ENCODE data around the gene KRT16.
"Not testable (repeated sequence)": the region's sequence is repeated elsewhere in the genome, so short reads cannot be mapped to it uniquely, and the experiment has no call there.

Gene KRT16

DNA sequence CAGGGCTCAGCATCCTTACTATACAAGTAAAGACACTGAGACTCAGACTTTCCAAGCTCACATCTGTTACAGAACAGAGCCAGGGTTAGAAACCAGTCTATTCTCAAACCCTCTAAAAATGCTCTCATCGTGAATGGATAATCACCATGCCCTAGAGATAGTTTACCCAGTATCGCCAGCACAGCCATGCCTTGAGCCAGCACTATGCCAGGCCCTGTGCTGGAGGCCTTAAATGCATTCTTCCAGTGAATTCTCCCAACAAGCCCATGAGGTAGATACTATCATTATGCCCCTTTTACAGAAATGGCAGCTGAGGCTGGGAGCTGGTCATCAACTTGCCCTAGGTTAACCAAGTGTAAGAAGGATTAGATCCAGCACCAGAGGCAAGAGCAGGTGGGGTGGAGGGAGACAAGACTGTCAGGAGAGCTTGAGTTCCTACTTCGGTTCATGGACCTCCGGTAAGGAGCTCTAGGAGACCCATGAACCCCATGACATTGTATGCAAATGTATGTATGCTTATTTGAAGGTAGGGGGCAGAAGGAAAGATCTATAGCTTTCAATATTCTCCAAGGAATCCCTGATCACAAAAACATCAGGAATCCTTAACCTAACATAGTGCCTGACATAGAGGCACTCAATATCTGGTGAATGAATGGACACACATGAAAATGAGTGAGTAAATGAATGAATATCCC, 31.1 kb downstream of the KRT16 start:
- in situ Hi-C loops (cut with HindIII; ENCODE audit: low sequenced_read_pairs): no loop called here
- no peak overlapping the region for H3K4me3 ChIP-seq (ENCODE audit: low read depth, low read length)
- no peak for DNase-seq (ENCODE audit: low read depth, low spot score)
- TF ChIP-seq, protein P1, sequence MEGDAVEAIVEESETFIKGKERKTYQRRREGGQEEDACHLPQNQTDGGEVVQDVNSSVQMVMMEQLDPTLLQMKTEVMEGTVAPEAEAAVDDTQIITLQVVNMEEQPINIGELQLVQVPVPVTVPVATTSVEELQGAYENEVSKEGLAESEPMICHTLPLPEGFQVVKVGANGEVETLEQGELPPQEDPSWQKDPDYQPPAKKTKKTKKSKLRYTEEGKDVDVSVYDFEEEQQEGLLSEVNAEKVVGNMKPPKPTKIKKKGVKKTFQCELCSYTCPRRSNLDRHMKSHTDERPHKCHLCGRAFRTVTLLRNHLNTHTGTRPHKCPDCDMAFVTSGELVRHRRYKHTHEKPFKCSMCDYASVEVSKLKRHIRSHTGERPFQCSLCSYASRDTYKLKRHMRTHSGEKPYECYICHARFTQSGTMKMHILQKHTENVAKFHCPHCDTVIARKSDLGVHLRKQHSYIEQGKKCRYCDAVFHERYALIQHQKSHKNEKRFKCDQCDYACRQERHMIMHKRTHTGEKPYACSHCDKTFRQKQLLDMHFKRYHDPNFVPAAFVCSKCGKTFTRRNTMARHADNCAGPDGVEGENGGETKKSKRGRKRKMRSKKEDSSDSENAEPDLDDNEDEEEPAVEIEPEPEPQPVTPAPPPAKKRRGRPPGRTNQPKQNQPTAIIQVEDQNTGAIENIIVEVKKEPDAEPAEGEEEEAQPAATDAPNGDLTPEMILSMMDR (IDR thresholded peaks at IDR 0.05; ENCODE audit: low read depth, low read length): no peak

DNA sequence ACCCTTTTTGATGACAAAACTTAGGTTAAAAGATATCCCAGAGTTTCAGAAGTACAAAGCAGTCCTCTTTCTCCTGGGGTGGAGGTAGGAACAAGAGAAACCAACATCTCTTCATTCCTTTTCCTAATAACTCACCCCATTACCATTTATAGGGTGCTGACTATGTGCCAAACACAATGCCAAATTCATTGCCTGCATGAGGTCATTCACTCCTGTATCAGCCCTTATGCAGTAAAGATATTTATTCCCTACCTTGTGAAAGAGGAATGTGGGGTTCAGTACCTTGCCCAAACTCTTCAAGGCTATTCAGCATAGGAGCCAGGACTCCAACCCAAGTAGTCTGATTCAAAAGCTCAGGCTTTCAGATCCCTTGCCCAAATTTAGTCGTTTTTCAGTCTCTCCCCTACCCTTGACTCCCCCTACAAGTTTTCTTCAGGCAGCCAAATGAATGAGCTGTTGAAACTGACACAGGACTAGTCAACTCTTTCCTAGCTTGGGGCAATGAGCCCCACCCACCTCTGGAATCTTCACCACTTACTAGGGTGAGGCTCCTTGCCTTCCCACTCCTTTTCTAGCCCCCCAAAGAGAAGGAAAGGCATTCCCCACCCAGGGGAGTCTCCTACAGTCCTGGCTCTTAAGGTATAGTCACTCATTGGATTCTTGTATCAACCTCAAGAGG, 31.7 kb downstream of the KRT16 start:
- TF ChIP-seq, protein P1 (IDR thresholded peaks at IDR 0.05; ENCODE audit: low read depth, low read length): no peak
- no peak for DNase-seq (ENCODE audit: low read depth, low spot score)
- in situ Hi-C loops (cut with HindIII; ENCODE audit: low sequenced_read_pairs): no loop called here
- no peak overlapping the region for H3K4me3 ChIP-seq (ENCODE audit: low read depth, low read length)

DNA sequence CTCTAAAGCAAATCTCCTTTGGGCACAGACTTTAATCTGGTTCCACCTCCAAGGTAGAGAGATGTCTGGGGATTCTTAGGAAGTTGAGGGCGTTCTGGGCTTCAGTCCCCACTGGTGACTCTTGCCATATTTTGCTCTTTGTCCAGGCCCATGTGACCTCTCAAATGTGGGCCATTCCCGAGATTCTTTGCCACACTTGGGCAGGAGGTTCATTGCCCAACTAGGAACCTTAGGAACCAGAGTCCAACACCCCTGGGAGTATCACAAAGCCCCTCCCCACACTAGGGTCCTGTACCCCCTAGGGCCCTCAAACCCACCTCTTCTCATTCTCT, 32.4 kb downstream of the KRT16 start:
- TF ChIP-seq, protein P1 (IDR thresholded peaks at IDR 0.05; ENCODE audit: low read depth, low read length): no peak
- H3K4me3 ChIP-seq (ENCODE audit: low read depth, low read length): no peak overlapping the region
- no peak for DNase-seq (ENCODE audit: low read depth, low spot score)
- in situ Hi-C loops (cut with HindIII; ENCODE audit: low sequenced_read_pairs): no loop called here

DNA sequence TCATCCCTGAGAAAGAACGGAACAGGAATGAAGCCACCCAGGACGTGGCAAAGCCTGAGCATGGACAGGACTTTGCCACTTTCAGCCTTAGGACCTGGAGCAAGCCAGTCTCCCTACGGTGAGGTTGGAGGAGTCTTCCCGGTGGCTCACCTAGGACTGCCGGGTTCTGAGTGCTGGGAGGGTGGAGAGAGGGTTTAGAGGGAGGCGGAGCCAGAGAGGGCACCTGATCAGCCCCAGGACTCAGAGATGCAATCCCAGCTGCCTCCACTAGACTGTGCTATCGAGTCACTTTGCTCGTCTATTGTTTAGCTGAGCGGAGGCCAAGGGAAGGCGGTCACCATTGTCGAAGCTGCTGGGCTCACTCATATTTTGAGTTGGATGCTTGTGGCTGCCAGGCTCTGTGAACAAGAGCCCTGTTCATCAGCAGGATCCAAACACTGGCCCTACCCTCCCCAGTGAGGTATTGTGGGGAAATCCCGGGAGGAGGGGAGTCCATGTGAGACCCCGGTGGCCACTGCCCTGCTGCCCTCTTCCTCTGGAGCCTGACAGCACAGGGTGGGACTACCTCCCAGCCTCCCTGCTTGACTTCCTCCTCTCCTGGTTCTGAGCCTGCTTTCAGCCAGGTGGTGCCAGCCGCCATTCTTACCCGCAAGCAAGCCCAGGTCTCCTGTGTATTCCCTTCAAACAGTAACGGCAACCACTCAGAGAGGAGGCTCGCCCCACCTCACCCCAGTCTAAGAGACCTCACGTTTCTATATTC, 32.9 kb downstream of the KRT16 start:
- TF ChIP-seq, protein P1 (IDR thresholded peaks at IDR 0.05; ENCODE audit: low read depth, low read length): peak; percentile 89
- no peak overlapping the region for H3K4me3 ChIP-seq (ENCODE audit: low read depth, low read length)
- DNase-seq (ENCODE audit: low read depth, low spot score): peak; percentile 67
- in situ Hi-C loops (cut with HindIII; ENCODE audit: low sequenced_read_pairs): no loop called here

DNA sequence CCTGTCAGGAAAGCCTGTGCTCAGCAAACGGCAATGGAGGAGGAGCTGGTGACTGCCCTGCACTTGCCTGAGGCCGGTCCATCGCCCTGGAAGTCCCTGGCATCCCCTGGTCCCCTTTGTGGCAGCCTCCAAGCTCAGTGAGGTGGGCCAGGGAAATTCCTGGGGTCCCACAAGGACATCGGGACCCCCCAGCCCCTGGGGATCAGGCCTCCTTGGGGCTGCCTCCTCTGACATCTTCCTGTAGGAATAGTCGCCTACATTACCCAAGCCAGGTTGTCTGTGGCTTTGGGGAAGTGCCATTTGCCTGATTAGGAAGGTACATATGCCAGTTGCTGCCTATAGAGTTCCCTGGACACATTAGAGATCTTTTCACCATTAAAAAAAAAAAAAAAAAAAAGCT, 33.6 kb downstream of the KRT16 start:
- TF ChIP-seq, protein P1 (IDR thresholded peaks at IDR 0.05; ENCODE audit: low read depth, low read length): no peak
- DNase-seq (ENCODE audit: low read depth, low spot score): no peak
- no peak overlapping the region for H3K4me3 ChIP-seq (ENCODE audit: low read depth, low read length)
- in situ Hi-C loops (cut with HindIII; ENCODE audit: low sequenced_read_pairs): no loop called here

DNA sequence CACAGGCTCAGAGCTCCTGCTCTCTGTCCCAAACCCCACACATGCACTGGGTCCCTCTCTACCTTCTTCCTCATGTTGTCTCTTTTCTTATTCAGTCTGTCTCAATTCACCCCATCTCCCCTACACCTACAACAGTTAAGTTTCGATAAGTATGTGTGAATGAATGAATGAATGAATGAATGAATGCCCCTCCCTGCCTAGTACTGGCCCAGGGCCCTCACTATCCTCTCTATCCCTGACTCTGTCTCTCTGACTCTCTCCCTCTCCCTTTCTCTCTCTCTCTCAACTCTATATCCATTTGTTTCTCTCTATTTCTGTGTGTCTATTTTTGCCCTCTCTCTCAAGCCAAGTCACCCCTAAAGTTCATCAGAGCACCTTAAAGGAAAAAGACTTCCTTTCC, 34.0 kb downstream of the KRT16 start:
- DNase-seq (ENCODE audit: low read depth, low spot score): no peak
- in situ Hi-C loops (cut with HindIII; ENCODE audit: low sequenced_read_pairs): no loop called here
- H3K4me3 ChIP-seq (ENCODE audit: low read depth, low read length): no peak overlapping the region
- TF ChIP-seq, protein P1 (IDR thresholded peaks at IDR 0.05; ENCODE audit: low read depth, low read length): no peak

DNA sequence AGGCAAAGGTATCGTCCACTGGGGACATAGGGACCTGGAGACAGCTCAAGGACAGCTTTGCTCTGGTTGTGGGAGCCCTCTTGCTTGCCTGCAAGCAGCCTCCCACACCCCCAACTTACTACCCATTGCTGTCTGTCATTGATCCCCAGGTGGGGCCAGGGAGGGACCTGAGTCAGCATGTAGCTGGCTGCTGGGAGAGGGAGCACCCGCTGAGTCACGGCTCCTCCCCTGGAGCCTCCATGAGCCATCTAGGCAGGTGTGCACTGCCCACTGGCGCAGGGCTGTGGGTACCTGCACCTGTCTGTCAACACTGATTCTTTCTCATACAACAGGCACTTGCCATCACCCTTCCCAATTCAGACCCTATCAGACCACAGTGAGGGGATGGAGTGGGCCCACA, 35.8 kb downstream of the KRT16 start:
- H3K4me3 ChIP-seq (ENCODE audit: low read depth, low read length); DNase-seq (ENCODE audit: low read depth, low spot score); in situ Hi-C loops (cut with HindIII; ENCODE audit: low sequenced_read_pairs): not testable (repeated sequence)
